Stimulated activated CD4-positive, alpha-beta T cell treated with anti-CD3 and anti-CD28 coated beads, Interleukin-12 subunit alpha, Interleukin-12 subunit beta, amount 100 ng/mL, for 48 hours (primary cell): ENCODE measurements around the gene FLT4.
"Not testable (repeated sequence)": the region's sequence is repeated elsewhere in the genome, so short reads cannot be mapped to it uniquely, and the experiment has no call there.

Source experiments
- DNase-seq, 3 donors: peaks; one replicate each; pipeline ENCODE4 v3.0.0-alpha.2; 2020; ENCODE audit warnings: low read depth in 2 of 3, low spot score in 1 of 3

Gene FLT4

GRCh38 chr5:180670586-180671359, 21.4 kb upstream of the FLT4 start:
- DNase-seq: peak; percentile 33 to 40 (median 37)

GRCh38 chr5:180670157-180670556, 20.8 kb upstream of the FLT4 start:
- no peak for DNase-seq

- no peak for DNase-seq
Observed at GRCh38 chr5:180669661-180670060, 20.3 kb upstream of the FLT4 start.

GRCh38 chr5:180668835-180669596, 19.6 kb upstream of the FLT4 start:
- DNase-seq: no peak

- no peak for DNase-seq
Observed at GRCh38 chr5:180666812-180667211, 17.4 kb upstream of the FLT4 start.

GRCh38 chr5:180665682-180666404, 16.4 kb upstream of the FLT4 start:
- DNase-seq: no peak

- no peak for DNase-seq
Observed at GRCh38 chr5:180658774-180659564, 9.6 kb upstream of the FLT4 start.

- not testable (repeated sequence) for DNase-seq
Observed at GRCh38 chr5:180655243-180655642, 5.8 kb upstream of the FLT4 start.

GRCh38 chr5:180652771-180653170, 3.4 kb upstream of the FLT4 start:
- no peak for DNase-seq

- no peak for DNase-seq
Observed at GRCh38 chr5:180652346-180652745, 2.9 kb upstream of the FLT4 start.

- peak in 1 of 3 donors; percentile 11 for DNase-seq
Observed at GRCh38 chr5:180648658-180649296, 623 bp downstream of the FLT4 start.

GRCh38 chr5:180647941-180648500, 1.4 kb downstream of the FLT4 start:
- DNase-seq: no peak

- DNase-seq: no peak
Observed at GRCh38 chr5:180647465-180647864, 1.9 kb downstream of the FLT4 start.

- DNase-seq: no peak
Observed at GRCh38 chr5:180646963-180647305, 2.5 kb downstream of the FLT4 start.

- DNase-seq: no peak
Observed at GRCh38 chr5:180646289-180646962, 3.0 kb downstream of the FLT4 start.

- no peak for DNase-seq
Observed at GRCh38 chr5:180645274-180646204, 3.9 kb downstream of the FLT4 start.

- no peak for DNase-seq
Observed at GRCh38 chr5:180644825-180645273, 4.6 kb downstream of the FLT4 start.

GRCh38 chr5:180644129-180644824, 5.1 kb downstream of the FLT4 start:
- DNase-seq: no peak
